Fibroblast of mammary gland (primary cell): ENCODE measurements around the gene AGBL4.

Experiments
- DNase-seq: peaks from one replicate; pipeline ENCODE4 v3.0.0-alpha.2; 2010; ENCODE audit warnings: low read depth
- H3K4me3 ChIP-seq: 2 replicates; pipeline ENCODE4 v1.5.1; 2011; ENCODE audit warnings: low read depth, mild to moderate bottlenecking, low read length, moderate library complexity; ENCODE audit not compliant: control insufficient read depth
- TF ChIP-seq, protein P1 (sequence below): conservative IDR thresholded peaks from 2 replicates; pipeline ENCODE4 v1.5.1; 2011; ENCODE audit warnings: low read depth, low read length, inconsistent platforms; ENCODE audit not compliant: control insufficient read depth, insufficient read depth

The AGBL4 gene

DNA sequence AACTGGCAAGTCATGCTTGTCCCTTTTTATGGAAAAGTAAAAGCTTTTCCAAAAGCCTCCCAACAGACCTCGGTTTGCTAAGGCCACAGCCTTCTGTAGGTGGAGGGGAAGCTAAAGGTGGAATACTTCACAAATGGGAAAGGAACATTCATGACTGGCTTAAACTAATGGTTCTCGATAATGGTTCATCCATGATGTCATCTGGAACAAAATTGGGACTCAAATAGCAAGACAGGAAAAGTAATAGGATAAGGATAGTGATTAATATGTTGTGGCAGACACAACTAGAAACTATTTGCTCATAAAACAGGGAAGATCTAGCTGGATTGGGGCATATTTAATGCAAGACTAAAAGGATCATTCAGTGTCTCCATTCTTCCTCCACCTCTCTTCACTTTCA lies 1535.0 kb downstream of the AGBL4 start:
- no peak overlapping the region for H3K4me3 ChIP-seq
- no peak for DNase-seq
- TF ChIP-seq, protein P1, sequence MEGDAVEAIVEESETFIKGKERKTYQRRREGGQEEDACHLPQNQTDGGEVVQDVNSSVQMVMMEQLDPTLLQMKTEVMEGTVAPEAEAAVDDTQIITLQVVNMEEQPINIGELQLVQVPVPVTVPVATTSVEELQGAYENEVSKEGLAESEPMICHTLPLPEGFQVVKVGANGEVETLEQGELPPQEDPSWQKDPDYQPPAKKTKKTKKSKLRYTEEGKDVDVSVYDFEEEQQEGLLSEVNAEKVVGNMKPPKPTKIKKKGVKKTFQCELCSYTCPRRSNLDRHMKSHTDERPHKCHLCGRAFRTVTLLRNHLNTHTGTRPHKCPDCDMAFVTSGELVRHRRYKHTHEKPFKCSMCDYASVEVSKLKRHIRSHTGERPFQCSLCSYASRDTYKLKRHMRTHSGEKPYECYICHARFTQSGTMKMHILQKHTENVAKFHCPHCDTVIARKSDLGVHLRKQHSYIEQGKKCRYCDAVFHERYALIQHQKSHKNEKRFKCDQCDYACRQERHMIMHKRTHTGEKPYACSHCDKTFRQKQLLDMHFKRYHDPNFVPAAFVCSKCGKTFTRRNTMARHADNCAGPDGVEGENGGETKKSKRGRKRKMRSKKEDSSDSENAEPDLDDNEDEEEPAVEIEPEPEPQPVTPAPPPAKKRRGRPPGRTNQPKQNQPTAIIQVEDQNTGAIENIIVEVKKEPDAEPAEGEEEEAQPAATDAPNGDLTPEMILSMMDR, result no peak
